Right lung (tissue), 10 donors: ENCODE measurements around the gene DNAJC16. TPM values are rescaled to one million over a fixed set of nuclear protein-coding genes. Genes with fewer than 3 reads are reported as not detected.
"Not testable (repeated sequence)": the region's sequence is repeated elsewhere in the genome, so short reads cannot be mapped to it uniquely, and the experiment has no call there.

Experiments used
- DNase-seq, 2 donors: peaks; one replicate each; pipeline ENCODE4 v3.0.0-alpha.2; 2013
- long read RNA-seq, 8 donors: transcript quantifications; one replicate each; lab custom pipeline, GENCODE V29; 2026
- polyA plus RNA-seq, 5 donors: library from polyadenylated mRNA; unstranded; fragments of 120-200 nt; gene quantifications; one replicate each; pipeline versions ENCODE4 v1.2.1 to v1.2.3, GENCODE V29; 2013; ENCODE audit warnings: inconsistent platforms in 1 of 5, low replicate concordance in 1 of 5; ENCODE audit not compliant: insufficient read length in 5 of 5, insufficient read depth in 1 of 5

The DNAJC16 gene
- 10 to 100 TPM; 14.8 to 19.7 (median 17.0) TPM for polyA plus RNA-seq
- long read RNA-seq, donor 1, full-length matches to known transcripts = 7 of 13 reads
- long read RNA-seq, donor 1, partial matches to known transcripts = 6 of 13 reads
- long read RNA-seq, donor 1, other reads (novel, unspliced or antisense) = 0 of 13 reads
- long read RNA-seq, donor 2 = 0 reads
- long read RNA-seq, donor 3, full-length matches to known transcripts = 1 of 6 reads
- long read RNA-seq, donor 3, partial matches to known transcripts = 5 of 6 reads
- long read RNA-seq, donor 3, other reads (novel, unspliced or antisense) = 0 of 6 reads
- long read RNA-seq, donor 4, partial matches to known transcripts = 0 of 2 reads
- long read RNA-seq, donor 4, other reads (novel, unspliced or antisense) = 0 of 2 reads
- long read RNA-seq, donor 5, partial matches to known transcripts = 0 of 3 reads
- long read RNA-seq, donor 5, other reads (novel, unspliced or antisense) = 0 of 3 reads
- long read RNA-seq, donor 6, full-length matches to known transcripts = 3 of 3 reads
- long read RNA-seq, donor 6, partial matches to known transcripts = 0 of 3 reads
- long read RNA-seq, donor 6, other reads (novel, unspliced or antisense) = 0 of 3 reads
- long read RNA-seq, donor 7, full-length matches to known transcripts = 3 of 3 reads
- long read RNA-seq, donor 7, partial matches to known transcripts = 0 of 3 reads
- long read RNA-seq, donor 7, other reads (novel, unspliced or antisense) = 0 of 3 reads
- long read RNA-seq, donor 8, full-length matches to known transcripts = 1 of 1 reads
- long read RNA-seq, donor 8, partial matches to known transcripts = 0 of 1 reads
- long read RNA-seq, donor 8, other reads (novel, unspliced or antisense) = 0 of 1 reads

DNA sequence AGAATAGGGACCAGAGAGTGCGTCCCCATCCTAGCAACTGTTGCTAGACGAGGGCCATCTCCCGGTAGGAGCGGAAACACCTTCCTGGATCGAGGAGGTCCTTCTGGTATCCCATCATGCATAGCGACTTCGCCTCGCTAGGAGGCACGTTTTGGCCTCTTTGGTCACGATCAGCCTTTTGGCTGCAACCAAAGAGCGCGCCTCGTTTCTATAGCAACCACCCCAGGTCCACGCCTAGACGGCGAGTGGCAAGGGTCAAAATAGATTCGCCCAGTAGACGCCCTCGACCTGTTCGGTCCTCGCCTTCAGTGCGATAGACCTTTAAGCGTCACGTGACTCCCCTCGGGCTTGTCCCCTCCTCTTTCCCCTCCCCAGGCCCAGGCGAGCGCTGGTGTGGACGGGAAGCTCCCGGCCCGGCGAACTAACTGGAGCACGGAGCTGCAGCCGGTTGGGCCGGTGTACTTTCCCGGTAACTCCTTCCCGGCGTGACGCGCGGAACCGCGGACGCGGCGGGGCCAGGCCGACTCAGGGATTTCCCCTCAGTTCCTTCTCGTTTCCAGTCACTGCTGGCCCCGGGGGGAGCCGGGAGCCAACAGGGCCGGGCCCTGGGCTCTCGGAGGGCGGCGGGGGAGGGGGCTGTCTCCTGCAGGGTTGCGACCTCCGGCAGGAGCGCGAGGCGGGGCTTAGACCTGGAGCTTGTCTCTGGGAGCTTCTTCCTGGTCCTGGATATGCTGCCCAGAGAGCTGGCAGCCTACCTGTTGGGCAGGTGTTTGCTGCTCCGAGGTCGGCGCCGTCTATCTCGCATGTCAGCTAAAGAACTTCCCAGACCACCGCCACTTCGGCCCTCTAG, at the start of gene DNAJC16:
DNAJC16 (plus strand) TSS at position 359 of the 850 bp plus-strand sequence. CDS start 2,258 bp downstream, outside the sequence.
- DNase-seq = peak; percentile 100

- peak in 1 of 2 donors; percentile 6 for DNase-seq
Measured at GRCh38 chr1:15476927-15477326, 49.7 kb upstream of the DNAJC16 start.

- DNase-seq = peak; percentile 71 to 78
Measured at GRCh38 chr1:15477646-15478212, 48.9 kb upstream of the DNAJC16 start.

DNA sequence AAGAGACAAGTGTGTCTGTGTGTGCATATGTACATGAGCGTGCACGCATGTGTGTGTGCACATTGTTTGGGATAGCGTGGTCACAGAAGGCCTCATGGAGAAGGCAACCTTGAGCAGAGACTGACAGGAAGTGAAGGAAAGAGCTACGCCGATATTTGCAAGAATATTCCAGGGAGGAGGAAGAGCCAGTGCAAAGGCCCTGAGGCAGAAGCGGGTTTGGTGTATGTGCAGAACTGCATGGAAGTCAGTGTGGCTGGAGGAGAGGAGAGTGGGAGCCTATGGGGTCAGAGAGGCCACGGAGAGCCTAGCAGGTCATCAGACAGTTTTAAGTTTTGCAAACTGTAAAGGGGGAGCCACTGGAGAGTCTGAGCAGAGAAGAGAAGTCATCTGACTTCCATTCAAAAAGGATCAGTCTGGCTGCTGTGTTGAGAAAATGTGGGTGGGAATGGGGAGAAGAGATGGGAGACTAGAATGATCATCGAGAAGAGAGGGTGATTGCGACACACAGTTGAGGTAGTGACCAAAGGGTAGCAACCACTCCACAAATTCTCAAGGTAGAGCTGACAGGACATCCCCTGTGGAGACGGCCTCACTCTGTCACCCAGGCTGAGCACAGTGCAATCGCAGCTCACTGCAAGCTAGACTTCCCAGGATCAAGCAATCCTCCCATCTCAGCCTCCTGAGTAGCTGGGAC, 46.8 kb upstream of the DNAJC16 start:
- DNase-seq = no peak

DNA sequence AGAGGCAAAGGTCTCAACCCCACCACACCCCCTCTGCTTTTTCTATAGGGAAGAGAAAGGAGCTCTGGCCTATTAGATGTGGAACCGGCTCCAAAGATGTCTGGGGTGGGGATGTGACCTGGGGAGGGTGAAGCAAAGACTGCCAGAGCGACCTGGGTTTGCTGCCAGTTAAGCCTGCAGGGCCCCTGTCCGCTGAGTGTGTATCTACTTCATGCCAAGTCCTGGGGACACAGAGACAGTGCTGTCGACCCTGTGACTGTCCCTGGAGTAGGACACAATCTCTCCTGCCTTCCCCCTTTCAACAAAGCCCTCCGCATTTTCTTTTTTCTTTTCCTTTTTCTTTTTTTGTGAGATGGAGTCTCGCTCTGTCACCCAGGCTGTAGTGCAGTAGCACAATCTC, 44.2 kb upstream of the DNAJC16 start:
- DNase-seq = not testable (repeated sequence)

GRCh38 chr1:15482983-15483543, 43.6 kb upstream of the DNAJC16 start:
- DNase-seq = not testable (repeated sequence)

GRCh38 chr1:15483971-15484370, 42.7 kb upstream of the DNAJC16 start:
- DNase-seq = no peak

DNA sequence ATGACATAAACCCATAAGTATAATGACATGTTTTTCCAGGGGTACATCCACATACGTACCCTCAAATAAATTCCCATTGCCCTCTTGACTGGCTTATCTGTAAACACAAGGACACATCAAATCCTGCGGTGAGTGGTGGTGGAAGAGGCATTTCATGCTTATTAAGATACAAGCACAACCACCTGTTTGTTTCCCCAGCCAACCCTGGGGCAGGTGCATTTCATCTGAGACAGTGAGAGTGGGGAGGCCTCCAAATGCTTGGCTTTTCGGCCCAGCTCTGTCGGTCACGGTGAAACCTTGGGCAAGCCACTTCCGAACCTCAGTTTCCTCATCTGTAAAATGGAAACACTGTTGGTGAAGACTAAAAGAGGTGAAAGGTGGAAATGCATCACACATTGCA, 42.2 kb upstream of the DNAJC16 start:
- DNase-seq = not testable (repeated sequence)

DNA sequence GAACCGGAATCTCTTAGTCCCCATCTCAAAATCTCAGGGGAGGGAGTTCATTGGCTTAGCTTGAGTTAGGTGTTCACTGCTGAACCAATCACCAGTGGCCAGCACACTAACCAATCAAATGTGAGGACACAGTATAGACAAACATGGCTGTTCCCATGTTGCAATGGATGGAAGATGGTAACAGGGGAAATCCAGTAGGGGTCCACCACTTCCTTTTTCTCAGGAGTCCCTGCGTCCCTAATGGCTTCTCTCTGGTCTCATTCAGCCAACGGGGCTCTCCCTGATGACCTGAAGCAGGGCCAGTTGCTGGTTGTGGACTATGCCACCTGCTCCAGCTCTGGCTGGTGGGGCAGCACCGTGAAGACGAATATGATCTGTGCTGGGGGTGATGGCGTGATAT, 41.0 kb upstream of the DNAJC16 start:
- DNase-seq = no peak

GRCh38 chr1:15486844-15487610, 39.6 kb upstream of the DNAJC16 start:
- not testable (repeated sequence) for DNase-seq

- DNase-seq = no peak
Measured at GRCh38 chr1:15488371-15488770, 38.3 kb upstream of the DNAJC16 start.

DNA sequence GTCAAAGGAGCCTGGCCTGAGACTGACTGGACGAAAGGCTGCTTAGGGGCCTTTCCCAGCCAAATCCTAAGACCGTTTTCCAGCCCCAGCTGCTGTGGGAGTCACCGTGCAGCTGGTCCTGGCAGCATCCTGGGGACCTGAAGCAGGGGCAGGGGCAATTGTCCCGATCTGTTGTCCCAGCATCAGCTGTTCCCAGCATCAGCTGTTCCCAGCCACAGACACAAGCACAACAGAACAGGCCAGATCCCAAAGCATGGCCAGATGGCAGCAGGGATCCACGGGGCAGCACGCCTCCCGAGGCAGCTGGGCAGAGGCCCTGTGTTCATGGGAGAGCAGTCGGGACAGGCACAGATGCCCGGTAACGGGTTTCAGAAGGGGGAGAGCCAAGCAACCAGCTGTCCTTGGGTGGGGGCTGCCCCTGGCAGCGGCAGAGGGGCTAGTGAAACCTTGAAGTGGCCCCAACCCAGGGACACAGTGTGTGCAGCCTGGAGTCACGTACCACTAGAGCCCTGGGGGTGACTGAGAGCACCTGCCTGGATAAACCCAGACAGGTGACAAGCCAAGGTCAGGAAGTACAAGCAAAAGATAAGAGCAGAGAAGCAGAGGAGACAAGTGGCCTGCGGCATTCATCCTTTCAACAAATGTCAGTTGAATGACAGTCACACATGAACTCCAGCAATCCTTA, 37.5 kb upstream of the DNAJC16 start:
- no peak for DNase-seq

GRCh38 chr1:15491010-15491409, 35.6 kb upstream of the DNAJC16 start:
- DNase-seq = not testable (repeated sequence)

DNA sequence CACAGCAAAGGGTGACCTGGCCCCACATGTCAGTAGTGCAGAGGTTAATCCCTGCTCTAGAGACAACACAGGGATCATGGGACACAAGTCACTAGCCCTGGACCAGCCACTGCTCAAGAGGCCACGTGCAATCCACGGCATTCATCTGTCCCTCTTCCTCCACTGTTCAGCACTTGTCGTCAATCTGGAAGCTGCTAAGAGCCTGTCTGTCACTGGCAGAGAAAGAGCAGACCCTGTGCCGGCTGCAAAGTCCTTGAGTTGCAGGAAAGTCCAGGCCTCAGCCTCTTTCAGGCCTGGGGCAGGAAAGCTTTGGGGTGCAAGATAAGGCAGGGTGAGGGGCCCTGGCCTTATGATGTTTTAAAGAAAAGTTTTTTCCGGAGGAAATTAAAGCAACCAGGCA, 34.1 kb upstream of the DNAJC16 start:
- no peak for DNase-seq

GRCh38 chr1:15493869-15494390, 32.7 kb upstream of the DNAJC16 start:
- no peak for DNase-seq

- DNase-seq = no peak
Measured at GRCh38 chr1:15500184-15501178, 26.2 kb upstream of the DNAJC16 start.
